AG08395 (cell line): ENCODE results near the gene FIGLA.

Experiments
- DNase-seq: peaks from one replicate; pipeline ENCODE4 v3.0.0; 2012; ENCODE audit warnings: mixed read lengths, low spot score

The FIGLA gene

GRCh38 chr2:70775141-70775540 lies 15.3 kb downstream of the FIGLA start:
- no peak for DNase-seq

DNA sequence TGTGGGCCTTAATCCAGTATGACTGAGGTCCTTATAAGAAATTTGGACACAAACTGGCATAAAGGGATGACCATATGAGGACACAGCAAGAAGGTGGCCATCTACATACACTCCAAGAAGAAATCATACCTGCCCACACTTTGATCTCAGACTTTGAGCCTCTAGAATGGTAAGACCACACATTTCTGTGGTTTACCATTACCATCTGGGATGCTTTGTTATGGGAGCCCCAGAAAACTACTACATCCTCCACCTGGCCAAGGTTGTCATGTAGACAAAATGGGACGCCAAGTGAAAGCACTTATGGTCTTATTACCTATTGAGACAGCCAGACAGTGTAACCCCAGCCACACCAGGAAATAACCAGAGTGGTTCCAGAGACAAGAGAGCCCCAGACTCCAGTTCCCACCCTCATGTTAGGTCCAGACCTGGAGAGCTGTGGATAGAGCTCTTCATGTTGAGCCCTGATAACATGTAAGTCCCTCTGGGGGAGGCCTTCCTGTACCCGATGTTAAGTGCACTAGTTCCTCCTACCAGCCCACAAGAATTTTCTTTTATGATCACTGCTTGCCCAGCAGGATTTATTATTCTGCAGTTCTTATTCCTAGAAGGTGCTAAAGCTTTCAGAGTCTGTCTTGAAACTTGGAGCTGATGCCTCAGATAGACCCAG lies 17.8 kb downstream of the FIGLA start:
- no peak for DNase-seq

DNA sequence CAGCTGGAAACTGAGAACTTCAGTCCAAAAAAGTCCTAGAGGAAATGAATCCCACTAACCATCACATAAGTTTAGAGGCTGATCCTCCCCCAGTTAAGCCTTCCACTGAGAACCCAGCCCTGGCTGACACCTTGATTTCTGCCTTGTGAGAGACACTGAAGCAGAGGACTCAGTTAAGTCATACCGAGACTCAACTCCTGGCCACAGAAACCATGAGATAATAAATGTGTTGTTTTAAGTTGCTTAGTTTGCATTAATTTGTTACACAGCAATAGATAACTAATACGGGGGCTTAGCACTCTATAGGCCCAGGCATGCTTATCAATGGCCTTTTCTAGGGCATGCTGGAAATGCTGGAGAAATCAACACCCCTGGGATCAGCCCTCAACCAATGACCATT lies 19.0 kb downstream of the FIGLA start:
- no peak for DNase-seq

DNA sequence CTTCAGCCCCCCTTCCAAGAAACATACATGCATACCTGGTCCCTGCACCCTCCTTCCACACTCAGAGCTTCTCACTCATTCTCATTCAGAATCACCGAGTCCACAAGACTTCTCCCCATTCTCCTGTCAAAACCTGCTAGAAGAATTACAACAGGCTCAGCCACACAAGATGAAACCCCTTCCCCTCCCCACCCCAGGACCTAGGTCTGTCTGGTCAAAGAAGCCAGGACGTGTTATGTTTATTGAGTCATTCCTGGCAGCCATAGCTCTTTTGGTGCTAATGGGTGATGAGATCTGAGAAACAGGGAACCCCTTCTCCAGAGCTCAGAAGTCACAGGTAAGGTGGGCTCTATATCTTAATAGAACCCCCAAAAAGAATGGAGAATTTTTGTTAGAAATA lies 21.0 kb downstream of the FIGLA start:
- no peak for DNase-seq

DNA sequence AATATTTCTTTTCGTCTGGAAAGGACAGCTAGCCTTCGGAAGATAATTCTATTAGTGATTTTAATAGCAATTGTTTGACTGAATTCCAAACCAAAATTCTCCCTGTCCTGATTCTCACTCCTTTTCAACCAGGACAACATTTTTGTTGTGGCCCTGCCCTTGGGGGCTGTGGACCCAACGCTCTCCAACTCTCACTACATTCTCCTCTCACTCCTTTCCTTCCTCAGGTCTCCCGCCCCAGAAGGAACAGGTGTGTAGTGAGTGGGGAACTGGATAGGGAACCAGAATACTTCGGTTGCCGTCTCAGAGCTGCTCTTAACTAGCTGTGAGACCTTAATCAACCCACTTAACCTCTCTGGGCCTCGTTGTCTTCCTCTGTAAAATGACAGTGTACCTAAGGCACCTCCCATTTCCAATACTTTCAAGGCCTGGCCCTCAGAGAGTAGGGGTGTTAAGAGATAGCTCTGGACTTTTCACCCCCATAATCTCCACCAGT lies 21.8 kb downstream of the FIGLA start:
- DNase-seq: no peak

DNA sequence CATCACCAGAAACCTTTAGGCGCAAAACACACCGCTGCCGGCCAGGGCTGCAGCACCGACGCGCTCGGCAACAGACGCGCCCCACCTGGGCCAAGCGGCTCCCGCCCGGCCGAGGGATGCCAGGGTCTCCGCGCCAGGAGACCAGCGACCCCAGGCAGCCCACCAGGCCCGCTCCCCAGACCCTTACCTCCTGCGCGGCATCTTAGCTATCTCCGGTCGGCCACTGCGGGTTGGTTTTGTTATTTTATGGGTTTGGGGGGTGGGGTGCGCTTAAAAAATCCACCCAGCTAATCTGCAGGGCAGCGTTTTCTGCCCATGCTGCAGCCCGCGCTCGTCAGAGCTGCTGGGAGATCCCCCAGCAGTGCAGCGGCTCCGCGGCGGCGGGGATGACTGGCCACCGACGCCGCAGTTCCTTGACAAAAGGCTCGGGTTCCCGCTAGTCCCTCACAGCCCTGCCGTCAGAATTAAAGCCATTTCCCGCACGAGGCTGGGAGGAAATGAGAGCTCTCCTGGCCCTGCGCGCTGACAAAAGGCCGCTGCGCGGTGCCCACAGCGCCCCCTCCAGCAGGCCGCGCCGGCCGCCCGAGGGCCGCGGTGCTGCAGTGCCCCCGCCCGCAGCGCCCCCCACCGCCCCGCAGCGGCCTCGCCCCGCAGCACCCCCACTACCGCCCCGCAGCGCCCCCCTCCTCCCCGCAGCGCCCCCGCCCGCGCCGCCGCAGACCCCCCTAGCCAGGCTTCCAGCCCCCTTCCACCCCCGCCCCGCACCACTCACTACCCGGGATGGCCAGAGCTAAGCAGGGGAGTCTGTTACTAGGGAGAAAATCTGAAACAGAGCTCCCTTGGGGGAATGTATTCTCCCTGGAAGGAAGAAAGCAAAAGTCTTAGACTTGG lies 22.5 kb downstream of the FIGLA start, which contains the start of gene ADD2:
ADD2 (minus strand) TSS at position 502 of the 891 bp plus-strand sequence. CDS start 61,792 bp downstream, outside the sequence.
- DNase-seq: peak; percentile 73

GRCh38 chr2:70767079-70767698 lies 23.3 kb downstream of the FIGLA start:
- peak; percentile 7 for DNase-seq

GRCh38 chr2:70766357-70767078 lies 23.9 kb downstream of the FIGLA start:
- no peak for DNase-seq

- DNase-seq: no peak
These were observed 24.9 kb downstream of the FIGLA start for GRCh38 chr2:70765507-70765906.

GRCh38 chr2:70759446-70759845 lies 31.0 kb downstream of the FIGLA start:
- DNase-seq: no peak

- no peak for DNase-seq
These were observed 32.5 kb downstream of the FIGLA start for GRCh38 chr2:70757966-70758365.

DNA sequence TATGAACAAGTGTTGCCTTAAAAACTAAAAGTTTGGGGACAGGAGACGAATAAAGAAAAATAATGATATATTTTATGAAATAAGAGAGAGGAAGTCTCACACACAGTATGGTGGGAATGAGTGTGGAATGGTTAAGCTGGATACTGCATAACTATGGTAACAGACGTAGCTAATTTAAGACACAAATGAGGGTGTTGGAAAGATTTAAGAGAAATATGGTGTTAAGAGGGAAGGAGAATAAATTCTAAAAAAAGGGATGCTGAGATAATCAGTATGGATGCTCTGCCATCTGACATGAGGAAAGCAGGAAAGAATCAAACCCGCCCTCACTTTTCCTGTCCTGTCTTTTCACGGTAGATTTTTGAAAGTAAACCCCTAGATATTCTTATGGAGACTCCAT lies 33.1 kb downstream of the FIGLA start:
- no peak for DNase-seq

- no peak for DNase-seq
These were observed 34.3 kb downstream of the FIGLA start for GRCh38 chr2:70756128-70756527.

GRCh38 chr2:70753902-70754301 lies 36.5 kb downstream of the FIGLA start:
- DNase-seq: no peak

DNA sequence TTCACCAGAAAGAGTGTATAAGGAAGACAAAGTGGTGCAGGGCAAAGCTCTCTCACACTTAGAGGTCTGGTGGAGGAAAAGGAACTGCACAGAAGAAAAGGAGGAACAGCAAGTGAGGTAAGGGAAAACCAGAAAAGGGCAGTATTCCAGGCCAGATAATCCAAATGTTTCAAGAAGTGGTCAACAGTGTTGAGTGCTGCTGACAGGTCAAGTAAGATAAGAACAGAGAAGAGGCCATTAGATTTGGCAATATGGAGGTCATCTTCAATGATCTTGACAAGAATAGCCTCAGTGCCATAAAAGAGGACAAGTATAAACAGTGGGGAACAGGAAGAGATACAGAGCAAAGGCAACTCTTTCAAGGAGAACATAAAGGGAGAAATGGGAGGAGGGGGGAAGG lies 37.4 kb downstream of the FIGLA start:
- DNase-seq: no peak

- no peak for DNase-seq
These were observed 38.0 kb downstream of the FIGLA start for GRCh38 chr2:70752396-70752795.

- no peak for DNase-seq
These were observed 38.6 kb downstream of the FIGLA start for GRCh38 chr2:70751881-70752280.

GRCh38 chr2:70750320-70750719 lies 40.1 kb downstream of the FIGLA start:
- no peak for DNase-seq

DNA sequence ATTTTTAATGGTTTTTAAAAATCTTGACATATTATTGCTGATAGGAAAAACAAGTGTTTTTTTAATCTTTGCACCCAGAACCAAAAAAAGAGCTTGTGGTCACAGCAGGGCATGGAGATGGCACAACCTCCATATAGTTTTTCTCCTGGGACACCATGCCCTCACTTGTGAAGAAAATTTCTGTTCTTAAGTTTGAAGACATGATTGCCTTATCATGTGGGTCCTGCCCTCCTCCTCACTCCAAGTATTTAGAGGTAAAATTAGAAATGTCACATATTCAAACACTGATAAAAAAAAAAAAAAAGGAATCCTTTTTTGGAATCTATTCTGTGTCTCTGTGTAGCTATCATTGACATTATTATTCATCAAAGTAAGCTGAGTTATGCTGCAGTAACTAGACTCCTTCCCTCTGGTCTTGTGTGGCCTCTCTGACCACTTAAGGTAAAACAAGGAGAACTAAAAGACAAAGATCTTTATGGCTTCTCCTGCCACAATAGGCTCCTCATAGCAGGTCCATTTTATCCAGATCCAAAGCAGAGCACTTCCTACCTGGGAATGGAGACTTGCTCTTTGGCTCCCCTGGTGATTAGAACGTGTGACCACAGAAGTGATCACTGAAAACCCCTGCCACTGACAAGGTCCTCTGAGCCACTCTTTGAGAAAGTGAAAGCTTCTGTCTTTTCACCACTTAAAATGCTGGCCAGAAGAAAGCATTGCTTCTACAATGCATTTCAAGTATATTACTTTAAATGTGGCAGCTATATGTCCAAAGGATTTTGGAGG lies 42.2 kb downstream of the FIGLA start:
- no peak for DNase-seq

- DNase-seq: no peak
These were observed 43.2 kb downstream of the FIGLA start for GRCh38 chr2:70747284-70747683.
